Measurements from ENCODE around the gene GLS2.
"Not testable (repeated sequence)": the region's sequence is repeated elsewhere in the genome, so short reads cannot be mapped to it uniquely, and the experiment has no call there.

Gene GLS2

DNA sequence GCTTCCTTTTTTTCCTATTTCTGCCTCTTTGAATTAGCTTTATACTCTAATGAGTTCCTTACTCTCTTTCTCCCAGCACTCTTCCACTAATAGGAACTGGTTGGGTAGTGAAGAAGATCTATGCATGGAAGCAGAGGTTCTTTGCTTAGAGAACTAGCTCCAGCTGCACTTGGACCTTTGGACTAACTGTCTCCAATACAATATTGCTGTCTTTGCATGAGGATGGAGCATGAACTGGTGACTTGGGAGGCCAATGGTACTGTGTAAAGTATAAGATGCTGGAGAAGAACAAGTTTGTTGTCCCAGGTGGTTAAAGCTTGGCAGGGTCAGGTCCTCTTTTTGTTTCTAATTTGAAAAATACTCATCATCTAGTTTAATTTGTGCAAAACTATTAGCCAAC is 2.4 kb upstream of the GLS2 start:
- peak; percentile 60 for DNase-seq

GRCh38 chr12:56487448-56488040 is 417 bp downstream of the GLS2 start:
- peak; percentile 70 for DNase-seq

GRCh38 chr12:56486694-56487093 is 1.3 kb downstream of the GLS2 start:
- no peak for DNase-seq

DNA sequence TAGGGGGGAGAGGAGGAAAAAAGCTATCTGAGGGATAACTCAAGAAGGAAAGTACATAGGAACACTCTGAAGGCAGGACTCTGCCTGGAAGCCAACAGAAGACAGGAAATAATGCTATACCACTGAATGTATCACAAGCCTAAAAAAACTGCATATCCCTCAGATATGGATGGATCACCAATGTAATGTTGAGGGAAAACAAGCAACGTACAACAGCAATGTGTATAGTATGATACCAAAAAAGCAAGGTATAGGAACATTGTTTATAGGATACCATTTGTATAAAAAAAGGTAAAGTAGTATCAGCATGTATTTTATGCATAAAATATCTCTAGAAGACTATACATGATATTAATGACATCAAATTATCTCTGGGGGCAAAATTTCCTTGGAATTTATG is 3.4 kb downstream of the GLS2 start:
- DNase-seq, result no peak

GRCh38 chr12:56479625-56480024 is 8.3 kb downstream of the GLS2 start:
- DNase-seq, result no peak

- no peak for DNase-seq
Observed at GRCh38 chr12:56477521-56478225, 10.3 kb downstream of the GLS2 start.

DNA sequence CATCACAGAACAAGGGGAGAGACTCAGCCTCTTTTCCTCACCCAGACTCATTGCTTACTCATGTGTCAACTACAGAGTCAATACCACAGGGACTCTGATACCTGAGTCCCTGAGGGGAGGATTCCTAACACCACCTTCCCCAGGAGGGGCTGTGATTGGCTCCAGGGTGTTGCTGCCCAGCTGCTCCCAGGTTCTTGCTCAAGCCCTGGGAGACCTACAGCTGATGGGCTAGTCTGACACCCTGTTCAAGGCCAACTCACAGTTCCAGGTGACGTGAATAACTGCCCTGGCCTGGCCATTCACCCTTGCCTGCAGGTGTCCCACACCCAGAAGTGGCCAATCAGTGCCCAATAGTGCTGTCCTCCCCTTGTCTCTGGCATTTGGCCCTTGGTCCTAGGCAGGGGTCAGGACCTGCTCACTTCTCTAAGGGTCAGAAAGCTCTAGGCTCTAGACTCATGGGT is 11.0 kb downstream of the GLS2 start:
- DNase-seq, result no peak

- no peak for DNase-seq
Observed at GRCh38 chr12:56476143-56476542, 11.8 kb downstream of the GLS2 start.

- no peak for DNase-seq
Observed at GRCh38 chr12:56474389-56474788, 13.6 kb downstream of the GLS2 start.

- no peak for DNase-seq
Observed at GRCh38 chr12:56469007-56469930, 18.7 kb downstream of the GLS2 start.

DNA sequence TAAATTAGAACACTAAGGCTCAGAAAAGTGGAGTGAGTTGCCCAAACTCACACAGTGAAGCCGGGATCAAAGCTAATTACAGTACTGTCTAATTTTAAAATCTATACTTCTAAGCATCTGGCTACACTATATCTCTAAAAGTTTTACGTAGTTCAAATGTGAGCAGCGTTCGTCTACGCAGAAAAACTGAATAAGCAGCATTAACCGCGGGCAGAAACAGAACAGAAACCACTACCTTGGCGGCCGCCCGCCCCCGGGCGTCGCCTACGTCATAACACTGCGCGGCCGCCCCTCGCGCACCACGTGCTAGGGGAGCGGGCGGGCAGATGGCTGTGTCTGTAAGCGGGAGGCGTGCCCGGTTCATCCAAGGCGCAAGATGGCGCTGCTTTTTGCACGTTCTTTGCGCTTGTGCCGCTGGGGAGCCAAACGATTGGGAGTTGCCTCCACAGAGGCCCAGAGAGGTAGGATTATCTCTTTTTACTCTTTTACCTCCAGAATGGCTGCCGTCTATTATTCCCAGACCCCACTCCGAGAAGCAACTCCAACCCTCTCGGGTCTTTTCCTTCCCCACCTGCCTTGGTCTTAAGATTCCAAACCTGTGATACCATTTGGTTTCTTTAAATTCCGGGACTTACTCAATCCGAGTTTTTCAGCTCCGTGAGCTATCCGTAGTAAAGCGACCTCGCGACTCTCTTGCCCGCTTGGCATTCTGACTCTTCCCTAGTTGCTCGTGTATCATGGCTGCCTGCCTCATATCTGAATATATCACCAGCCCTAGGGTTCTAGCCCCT is 19.6 kb downstream of the GLS2 start, which contains the start of gene SPRYD4:
TSS of gene SPRYD4 (plus strand) at position 363 of the 791 bp plus-strand sequence. CDS start at position 377, 14 bp downstream.
- DNase-seq, result peak; percentile 96

DNA sequence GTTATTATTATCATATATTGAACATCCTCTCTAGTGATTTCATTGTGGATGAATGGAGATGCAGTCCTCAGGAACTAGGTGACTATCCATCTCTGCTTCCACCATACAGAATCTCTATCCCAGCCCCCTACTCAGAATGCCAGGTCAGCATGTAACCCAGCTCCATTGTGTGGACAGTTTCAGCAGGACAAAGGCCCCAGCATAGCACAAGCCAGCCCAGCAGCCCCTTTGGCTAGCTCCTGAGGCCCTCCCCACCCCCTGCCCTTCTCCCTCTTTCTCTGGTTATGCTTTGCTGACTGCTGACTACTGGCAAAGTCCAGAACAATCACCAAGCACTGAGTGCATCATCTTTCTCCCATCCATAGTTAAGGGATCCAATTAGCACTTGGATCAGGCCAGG is 25.4 kb downstream of the GLS2 start:
- peak; percentile 75 for DNase-seq

GRCh38 chr12:56461235-56462159 is 26.5 kb downstream of the GLS2 start:
- no peak for DNase-seq

- no peak for DNase-seq
Observed at GRCh38 chr12:56457817-56458216, 30.1 kb downstream of the GLS2 start.

DNA sequence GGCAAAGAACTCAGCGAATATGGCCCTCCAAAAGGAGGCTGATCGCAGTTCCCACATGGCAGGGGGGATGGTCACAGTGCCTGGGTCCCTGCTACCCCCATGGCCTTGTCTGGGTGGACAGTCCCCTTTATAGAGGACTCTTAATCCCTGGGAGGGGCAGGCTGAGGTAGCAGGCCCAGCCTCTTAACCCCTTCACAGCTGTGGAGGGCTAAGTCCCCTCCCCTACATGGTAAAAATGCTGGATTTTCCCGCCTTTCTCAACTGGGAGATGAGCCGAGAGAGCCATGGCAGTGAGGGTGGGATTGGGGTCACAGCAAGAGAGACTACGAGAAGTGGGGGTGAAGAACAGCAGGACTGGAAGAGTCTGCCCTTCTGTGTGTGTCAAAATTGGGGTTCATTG is 33.4 kb downstream of the GLS2 start, which contains the start of gene MIP:
TSS of gene MIP (minus strand) at position 101 of the 400 bp plus-strand sequence. CDS start at position 57, 44 bp downstream.
- DNase-seq, result no peak

- no peak for DNase-seq
Observed at GRCh38 chr12:56451147-56451546, 36.8 kb downstream of the GLS2 start.

DNA sequence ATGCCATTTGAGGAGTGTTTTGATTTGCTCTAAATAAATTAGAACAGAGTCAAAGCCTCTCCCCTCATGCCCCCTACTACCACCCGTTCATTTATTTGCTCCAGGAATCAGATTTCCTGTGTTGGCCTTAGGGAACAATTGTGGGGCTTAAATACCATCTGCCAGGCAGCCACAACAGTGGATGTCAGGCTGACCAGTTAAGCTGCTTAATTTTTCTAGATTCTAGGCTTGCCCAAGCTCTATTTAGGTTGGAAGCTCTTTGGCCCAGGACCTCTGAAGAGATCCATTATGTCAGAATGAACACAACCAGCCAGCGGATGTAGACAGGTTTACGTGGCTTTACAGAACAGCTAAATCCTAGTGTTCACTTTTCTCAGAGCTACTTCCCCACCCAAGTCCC is 37.7 kb downstream of the GLS2 start:
- peak; percentile 97 for DNase-seq

- peak; percentile 67 for DNase-seq
Observed at GRCh38 chr12:56449622-56449984, 38.4 kb downstream of the GLS2 start.

DNA sequence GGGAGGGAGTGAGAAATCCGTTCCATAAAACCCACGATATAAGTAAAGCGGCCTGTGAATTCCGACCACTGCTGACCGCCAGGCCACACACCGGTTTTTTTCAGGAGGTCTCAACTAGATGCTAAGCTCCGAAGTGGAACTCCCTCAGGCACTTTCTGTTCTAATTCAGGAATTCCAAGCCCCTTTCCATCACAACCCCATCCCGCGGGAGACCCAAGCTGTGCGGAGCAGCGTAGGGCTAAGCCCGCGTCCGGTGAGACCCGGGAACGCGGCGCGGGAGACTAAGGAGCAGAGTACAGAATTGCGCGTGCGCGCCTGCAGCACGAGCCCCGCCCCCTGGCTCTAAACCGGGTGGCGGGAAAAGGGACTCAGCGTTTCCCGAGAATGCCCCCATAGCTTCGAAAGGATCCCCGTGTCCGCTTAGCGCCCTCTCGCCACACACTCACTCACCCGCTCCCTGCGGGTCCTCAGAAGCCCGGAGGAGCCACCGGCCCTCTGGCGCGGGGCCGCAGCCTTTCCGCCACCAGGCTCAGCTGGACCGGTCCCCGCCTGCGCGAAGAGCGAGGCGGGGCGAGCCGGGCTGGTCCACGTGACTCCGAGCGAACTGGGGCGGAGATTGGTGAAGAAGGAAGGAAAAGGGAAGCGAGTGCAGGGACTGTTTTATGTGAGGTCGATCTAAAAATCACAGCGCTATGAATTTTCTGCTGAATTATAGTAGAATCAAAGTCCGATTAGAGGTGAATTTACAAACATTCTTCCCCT is 38.9 kb downstream of the GLS2 start, which contains the start of gene TIMELESS:
TSS of gene TIMELESS (minus strand) at position 567 of the 762 bp plus-strand sequence. CDS start 15,256 bp downstream, outside the sequence.
- DNase-seq, result peak; percentile 96

GRCh38 chr12:56443208-56443607 is 44.8 kb downstream of the GLS2 start:
- not testable (repeated sequence) for DNase-seq

All from NCI-H82 (cell line).